ENCODE data around the gene SHOX. TPM values are rescaled to one million over a fixed set of nuclear protein-coding genes. Genes with fewer than 3 reads are reported as not detected.

SHOX gene
- total RNA-seq, 4 donors from 2014 or later, result not detected

- H3K27me3 ChIP-seq, result no peaks in the 10 kb centered on the region
- no peaks in the 10 kb centered on the region for H3K36me3 ChIP-seq
- WGBS, 2 donors, result 3 to 8% methylated on average over 19 to 49 of the region's 95 CpGs
- H3K9me3 ChIP-seq, result no peaks in the 10 kb centered on the region
- H3K4me3 ChIP-seq (replicated peaks in 1 of 3), result no peak overlapping the region
- H3K27ac ChIP-seq, result no peak overlapping the region
- DNase-seq, result no peak
- intact Hi-C loops (cut with DNase I), result no loop called here
- TF ChIP-seq, protein P1, sequence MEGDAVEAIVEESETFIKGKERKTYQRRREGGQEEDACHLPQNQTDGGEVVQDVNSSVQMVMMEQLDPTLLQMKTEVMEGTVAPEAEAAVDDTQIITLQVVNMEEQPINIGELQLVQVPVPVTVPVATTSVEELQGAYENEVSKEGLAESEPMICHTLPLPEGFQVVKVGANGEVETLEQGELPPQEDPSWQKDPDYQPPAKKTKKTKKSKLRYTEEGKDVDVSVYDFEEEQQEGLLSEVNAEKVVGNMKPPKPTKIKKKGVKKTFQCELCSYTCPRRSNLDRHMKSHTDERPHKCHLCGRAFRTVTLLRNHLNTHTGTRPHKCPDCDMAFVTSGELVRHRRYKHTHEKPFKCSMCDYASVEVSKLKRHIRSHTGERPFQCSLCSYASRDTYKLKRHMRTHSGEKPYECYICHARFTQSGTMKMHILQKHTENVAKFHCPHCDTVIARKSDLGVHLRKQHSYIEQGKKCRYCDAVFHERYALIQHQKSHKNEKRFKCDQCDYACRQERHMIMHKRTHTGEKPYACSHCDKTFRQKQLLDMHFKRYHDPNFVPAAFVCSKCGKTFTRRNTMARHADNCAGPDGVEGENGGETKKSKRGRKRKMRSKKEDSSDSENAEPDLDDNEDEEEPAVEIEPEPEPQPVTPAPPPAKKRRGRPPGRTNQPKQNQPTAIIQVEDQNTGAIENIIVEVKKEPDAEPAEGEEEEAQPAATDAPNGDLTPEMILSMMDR (IDR thresholded peaks at IDR 0.05), result no peak
- TF ChIP-seq POLR2A (IDR thresholded peaks at IDR 0.05), result no peak
- H3K4me1 ChIP-seq, result no peaks in the 10 kb centered on the region
Measured at GRCh38 chrX:644304-645281, 14.0 kb downstream of the SHOX start.

GRCh38 chrX:646228-646495 lies 15.6 kb downstream of the SHOX start:
- intact Hi-C loops (cut with DNase I), result no loop called here
- 34 to 41% methylated on average over 3 of the region's 3 CpGs for WGBS, 2 donors
- TF ChIP-seq, protein P1 (IDR thresholded peaks at IDR 0.05), result no peak

DNA sequence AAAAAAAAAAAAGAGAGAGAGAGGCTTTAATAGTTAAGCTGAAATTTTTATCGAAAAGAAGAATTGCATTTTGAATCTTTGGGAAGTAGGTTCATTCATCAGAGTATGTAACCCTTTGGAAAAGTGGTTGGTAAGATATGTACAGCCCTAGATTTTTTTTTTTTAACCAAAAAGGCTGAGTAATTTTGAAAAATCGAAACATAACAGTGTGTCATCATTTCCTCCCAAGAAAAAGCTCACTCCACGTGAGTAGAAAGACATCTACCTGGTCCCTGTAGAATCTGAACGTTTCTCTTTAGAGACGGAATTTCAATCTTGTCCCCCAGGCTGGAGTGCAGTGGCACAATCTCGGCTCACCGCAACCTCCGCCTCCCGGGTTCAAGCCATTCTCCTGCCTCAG lies 16.2 kb downstream of the SHOX start:
- 76 to 82% methylated on average over 9 of the region's 9 CpGs for WGBS, 2 donors
- Histone ChIP-seq H3K27me3 (no peaks in the 10 kb centered on the region), H3K4me1 (no peaks in the 10 kb centered on the region), H3K27ac (no peak overlapping the region), H3K9me3 (no peaks in the 10 kb centered on the region), H3K4me3 (replicated peaks in 1 of 3) (no peak overlapping the region), H3K36me3 (no peaks in the 10 kb centered on the region)
- TF ChIP-seq, protein P1 (IDR thresholded peaks at IDR 0.05), result no peak
- TF ChIP-seq POLR2A (IDR thresholded peaks at IDR 0.05), result no peak
- no peak for DNase-seq
- intact Hi-C loops (cut with DNase I), result no loop called here

More at GRCh38 chrX:646228-646495, 15.6 kb downstream of the SHOX start:
- Histone ChIP-seq H3K36me3 (no peaks in the 10 kb centered on the region), H3K27me3 (no peaks in the 10 kb centered on the region), H3K4me1 (no peaks in the 10 kb centered on the region), H3K27ac (no peak overlapping the region), H3K4me3 (replicated peaks in 1 of 3) (no peak overlapping the region), H3K9me3 (no peaks in the 10 kb centered on the region)
- no peak for DNase-seq

- Histone ChIP-seq H3K27me3 (no peaks in the 10 kb centered on the region), H3K4me1 (no peaks in the 10 kb centered on the region), H3K27ac (no peak overlapping the region), H3K9me3 (no peaks in the 10 kb centered on the region), H3K4me3 (replicated peaks in 1 of 3) (no peak overlapping the region), H3K36me3 (no peaks in the 10 kb centered on the region)
- intact Hi-C loops (cut with DNase I), result no loop called here
- no peak for TF ChIP-seq POLR2A (IDR thresholded peaks at IDR 0.05)
- TF ChIP-seq, protein P1 (IDR thresholded peaks at IDR 0.05), result no peak
- DNase-seq, result no peak
- WGBS, 2 donors, result 83 to 84% methylated on average over 14 to 15 of the region's 15 CpGs
Measured at GRCh38 chrX:649166-649565, 18.6 kb downstream of the SHOX start.

GRCh38 chrX:650324-650723 lies 19.7 kb downstream of the SHOX start:
- H3K4me1 ChIP-seq, result no peaks in the 10 kb centered on the region
- no peaks in the 10 kb centered on the region for H3K9me3 ChIP-seq
- intact Hi-C loops (cut with DNase I), result no loop called here
- WGBS, 2 donors, result 78% methylated on average over 13 to 15 of the region's 15 CpGs
- no peaks in the 10 kb centered on the region for H3K36me3 ChIP-seq
- H3K27me3 ChIP-seq, result no peaks in the 10 kb centered on the region
- no peak overlapping the region for H3K27ac ChIP-seq
- DNase-seq, result no peak
- TF ChIP-seq POLR2A (IDR thresholded peaks at IDR 0.05), result no peak
- TF ChIP-seq, protein P1 (IDR thresholded peaks at IDR 0.05), result no peak
- no peak overlapping the region for H3K4me3 ChIP-seq (replicated peaks in 1 of 3)

All from thyroid gland (tissue), 4 donors.